H1 (cell line): ENCODE data around the gene DIPK1B. TPM values are rescaled to one million over a fixed set of nuclear protein-coding genes. Genes with fewer than 3 reads are reported as not detected.

ENCODE experiments used
- ATF3 ChIP-seq: IDR thresholded peaks from 2 replicates; pipeline ENCODE4 v1.6.1; 2011; ENCODE audit warnings: low read depth, mild to moderate bottlenecking, low read length; ENCODE audit not compliant: insufficient read depth
- CTBP2 ChIP-seq: IDR thresholded peaks from 2 replicates; pipeline ENCODE4 v1.7.0; 2011; ENCODE audit warnings: borderline replicate concordance, mild to moderate bottlenecking, moderate library complexity, mixed read lengths, low read length; ENCODE audit not compliant: insufficient read depth, insufficient read length
- EGR1 ChIP-seq: IDR thresholded peaks from 2 replicates; pipeline ENCODE4 v1.6.1; 2011; ENCODE audit warnings: low read depth, low read length, borderline replicate concordance
- GABPA ChIP-seq: IDR thresholded peaks from 2 replicates; pipeline ENCODE4 v1.6.1; 2011; ENCODE audit warnings: mild to moderate bottlenecking, low read length, moderate library complexity, borderline replicate concordance; ENCODE audit not compliant: insufficient read depth
- NANOG ChIP-seq: IDR thresholded peaks from 2 replicates; pipeline ENCODE4 v1.6.1; 2011; ENCODE audit warnings: low read length, low read depth, mild to moderate bottlenecking, inconsistent platforms; ENCODE audit not compliant: insufficient read depth, poor library complexity, severe bottlenecking
- RAD21 ChIP-seq, 2 experiments: IDR thresholded peaks in 1 of 2; conservative IDR thresholded peaks in 1 of 2; 2 replicates each; pipeline ENCODE4 v1.6.1; 2011; ENCODE audit warnings: low read depth in 2 of 2, low read length in 2 of 2, improper control_type of control experiment in 1 of 2, inconsistent platforms in 1 of 2, mild to moderate bottlenecking in 1 of 2, moderate library complexity in 1 of 2
- SAP30 ChIP-seq: fragments of 300-600 bp; sonication (generic); IDR thresholded peaks from 2 replicates; pipeline ENCODE4 v1.7.1; 2012; ENCODE audit warnings: low read length, moderate library complexity, mild to moderate bottlenecking, inconsistent platforms; ENCODE audit not compliant: insufficient read depth, insufficient replicate concordance
- SIRT6 ChIP-seq: IDR thresholded peaks from one replicate; pipeline ENCODE4 v1.7.1; 2012; ENCODE audit warnings: low read length, inconsistent platforms
- SIX5 ChIP-seq: IDR thresholded peaks from 2 replicates; pipeline ENCODE4 v1.6.1; 2011; ENCODE audit warnings: mild to moderate bottlenecking, low read depth, low read length
- SP1 ChIP-seq: IDR thresholded peaks from 2 replicates; pipeline ENCODE4 v1.6.1; 2011; ENCODE audit warnings: low read depth, low read length
- SP2 ChIP-seq: IDR thresholded peaks from 2 replicates; pipeline ENCODE4 v1.6.1; 2012; ENCODE audit warnings: mild to moderate bottlenecking, low read length, inconsistent platforms
- SP4 ChIP-seq: IDR thresholded peaks from 2 replicates; pipeline ENCODE4 v1.6.1; 2012; ENCODE audit warnings: low read length, inconsistent platforms
- USF2 ChIP-seq: IDR thresholded peaks from 2 replicates; pipeline ENCODE4 v1.6.1; 2011; ENCODE audit warnings: low read length, improper control_type of control experiment
- polyA plus RNA-seq, 7 experiments: library from polyadenylated mRNA; depleted of rRNA in 3 of 7; stranded (reverse) in 5 of 7; unstranded in 2 of 7; fragments of >200 nt in 5 of 7; fragments of 200-250 nt in 2 of 7; gene quantifications; 1 replicate in 5 of 7; 2 replicates in 1 of 7; 4 replicates in 1 of 7; pipeline versions ENCODE4 v1.2.1 to v1.2.3, GENCODE V29; 2011 to 2013; ENCODE audit warnings: missing spikeins in 2 of 7, mixed read lengths in 2 of 7
- total RNA-seq: library from RNA; stranded (reverse); fragmentation: NEBNext Ultra II Directional; extraction: Animal tissue kit (Norgen Biotek cat#: 25700); gene quantifications from 2 replicates; pipeline ENCODE4 v1.2.1, GENCODE V29; 2021

Gene DIPK1B
- total and polyA plus RNA-seq, 2 of the 8 experiments (the other 6 are each of a cell fraction or from before 2014, with no cell fraction given), result 32.3 to 64.8 TPM

- TF ChIP-seq GABPA (peak; percentile 16; the same call in 1 of the 2 replicates), SIX5 (no peak), CTBP2 (no peak), RAD21 (IDR thresholded peaks at IDR 0.05 in 1 of 2, conservative IDR thresholded peaks at IDR 0.05 in 1 of 2; ENCODE audit: low read depth in 2 of 2, low read length in 2 of 2) (no peak), SP2 (no peak), NANOG (no peak), SP1 (no peak), ATF3 (no peak), SP4 (no peak), SAP30 (no peak), USF2 (no peak), EGR1 (no peak), SIRT6 (no peak)
- TF ChIP-seq, all 59 proteins: peak for 3
These were observed 8.0 kb downstream of the DIPK1B start (continued) for GRCh38 chr9:136720251-136720897.
